Stomach (tissue), 4 donors: Measurements from ENCODE around the gene FOSL1.

ENCODE experiments used
- CTCF ChIP-seq, 7 experiments: fragments of 450-650 bp in 4 of 7; fragments of 200-600 bp in 3 of 7; sonication (generic) in 3 of 7; IDR thresholded peaks; one replicate each; pipeline ENCODE4 v1.5.1; 2016 to 2019; ENCODE audit warnings: antibody characterized with exemption in 7 of 7, control low read depth in 2 of 7, mild to moderate bottlenecking in 1 of 7
- POLR2A ChIP-seq, 4 donors: fragments of 450-650 bp; IDR thresholded peaks; one replicate each; pipeline ENCODE4 v1.6.1; 2016; ENCODE audit warnings: antibody characterized with exemption in 4 of 4, control low read depth in 2 of 4, mild to moderate bottlenecking in 1 of 4, moderate library complexity in 1 of 4

GRCh38 chr11:65917434-65918210 is 17.4 kb upstream of the FOSL1 start:
- TF ChIP-seq CTCF (IDR thresholded peaks at IDR 0.05): no peak
- no peak for TF ChIP-seq POLR2A (IDR thresholded peaks at IDR 0.05)
